ENCODE data around the gene CD209.

The CD209 gene

DNA sequence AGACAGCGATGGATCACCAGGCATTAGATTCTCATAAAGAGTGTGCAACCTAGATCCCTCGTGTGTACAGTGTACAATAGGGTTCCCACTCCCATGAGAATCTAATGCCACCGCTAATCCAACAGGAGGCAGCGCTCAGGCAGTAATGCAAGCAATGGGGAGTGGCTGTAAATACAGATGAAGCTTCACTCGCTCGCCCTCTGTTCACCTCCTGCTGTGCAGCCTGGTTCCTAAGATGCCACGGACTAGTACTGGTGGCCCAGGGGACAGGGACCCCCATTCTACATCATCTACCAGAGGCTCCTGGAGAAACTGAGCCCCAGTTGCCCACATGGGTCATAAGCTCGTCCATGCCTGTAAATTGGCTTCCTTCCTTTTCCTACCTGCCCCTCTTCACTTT, 23.7 kb upstream of the CD209 start:
- H2BK12ac ChIP-seq (ENCODE audit: low read length): no peak overlapping the region
- no peak overlapping the region for H2BK120ac ChIP-seq (ENCODE audit: low read depth, low read length)
- H3K4me3 ChIP-seq (ENCODE audit: low read length in 2 of 2): no peak overlapping the region
- H3K23ac ChIP-seq (ENCODE audit: low read depth, low read length, poor library complexity): no peak overlapping the region
- H2BK5ac ChIP-seq (ENCODE audit: low read length): no peak overlapping the region
- no peak overlapping the region for H3K4me2 ChIP-seq (ENCODE audit: insufficient read depth, low read length, poor library complexity, severe bottlenecking)
- H3K18ac ChIP-seq (ENCODE audit: low read length): no peak overlapping the region
- H4K91ac ChIP-seq (ENCODE audit: low read depth, low read length, poor library complexity): no peak overlapping the region
- no peak overlapping the region for H3K14ac ChIP-seq (ENCODE audit: low read length)
- no peak for DNase-seq (ENCODE audit: low spot score)
- no peak overlapping the region for H2BK15ac ChIP-seq (ENCODE audit: low read length)
- H2AK5ac ChIP-seq (ENCODE audit: low read depth, low read length): no peak overlapping the region
- no peak overlapping the region for H3K27ac ChIP-seq (replicated peaks; ENCODE audit: low read length)
- no peak overlapping the region for H3K4ac ChIP-seq (ENCODE audit: low read length)
- H2AFZ ChIP-seq (ENCODE audit: low read length): no peak overlapping the region
- H3K79me1 ChIP-seq (ENCODE audit: low read depth, low read length): no peaks in the 10 kb centered on the region
- no peaks in the 10 kb centered on the region for H3K9me3 ChIP-seq (replicated peaks in 1 of 2; ENCODE audit: control insufficient read depth in 2 of 2, insufficient read depth in 1 of 2, low read depth in 1 of 2, low read length in 2 of 2)
- no peaks in the 10 kb centered on the region for H3K36me3 ChIP-seq (replicated peaks in 1 of 2; ENCODE audit: control insufficient read depth in 2 of 2, insufficient read depth in 2 of 2, low read length in 2 of 2)
- H4K8ac ChIP-seq (ENCODE audit: low read depth, low read length): no peak overlapping the region
- H3K27me3 ChIP-seq (ENCODE audit: control insufficient read depth in 3 of 3, insufficient read depth in 3 of 3, low read depth in 1 of 3, low read length in 3 of 3): peaks cover 0 to 3% (median 0%) of the 10 kb centered on the region in 3 experiments
- no CpG with 5 or more reads among the region's 8 CpGs for WGBS, 2 donors (ENCODE audit: extremely low coverage in 2 of 2, insufficient read length in 2 of 2, insufficient replicate concordance in 1 of 2)
- H3K9ac ChIP-seq (ENCODE audit: low read depth, low read length, poor library complexity): no peak overlapping the region
- H3K4me1 ChIP-seq (ENCODE audit: control insufficient read depth in 2 of 2, insufficient read depth in 1 of 2, low read depth in 1 of 2, low read length in 2 of 2): no peaks in the 10 kb centered on the region

DNA sequence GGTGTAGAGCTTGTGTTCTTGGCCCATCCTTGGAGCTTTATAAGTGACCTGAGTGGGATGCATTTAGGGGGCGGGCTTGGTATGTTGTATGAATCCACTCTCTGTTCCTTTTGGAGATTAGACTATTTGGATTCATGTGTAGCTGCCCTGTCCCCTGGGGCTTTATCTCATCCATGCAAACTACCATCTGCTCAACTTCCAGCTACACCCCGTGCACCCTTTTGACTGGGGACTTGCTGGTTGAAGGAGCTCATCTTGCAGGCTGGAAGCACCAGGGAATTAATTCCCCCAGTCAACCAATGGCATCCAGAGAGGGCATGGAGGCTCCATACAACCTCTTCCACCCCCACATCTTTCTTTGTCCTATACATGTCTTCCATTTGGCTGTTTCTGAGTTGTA, 21.8 kb upstream of the CD209 start:
- no peak overlapping the region for H2AK5ac ChIP-seq (ENCODE audit: low read depth, low read length)
- H2BK15ac ChIP-seq (ENCODE audit: low read length): no peak overlapping the region
- no CpG with 5 or more reads among the region's 2 CpGs for WGBS, 2 donors (ENCODE audit: extremely low coverage in 2 of 2, insufficient read length in 2 of 2, insufficient replicate concordance in 1 of 2)

DNA sequence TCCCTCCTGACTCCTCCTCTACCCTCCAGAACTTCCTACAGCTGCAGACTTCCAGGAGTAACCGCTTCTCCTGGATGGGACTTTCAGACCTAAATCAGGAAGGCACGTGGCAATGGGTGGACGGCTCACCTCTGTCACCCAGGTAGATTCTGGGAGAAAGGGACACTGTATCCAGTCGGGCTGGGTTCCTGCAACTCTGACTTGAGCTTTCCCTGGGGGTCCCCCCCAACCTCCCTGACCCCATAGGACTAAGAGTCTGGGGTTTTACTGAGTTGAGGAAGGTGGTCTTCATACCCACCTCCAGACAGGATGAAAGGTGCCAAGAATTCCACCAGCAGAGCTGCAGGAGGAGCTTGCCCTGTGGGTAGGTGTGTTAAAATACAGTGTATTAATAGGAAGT, 20.2 kb upstream of the CD209 start:
- no peak for DNase-seq (ENCODE audit: low spot score)
- H3K4me3 ChIP-seq (ENCODE audit: low read length in 2 of 2): no peak overlapping the region
- WGBS, 2 donors (ENCODE audit: extremely low coverage in 2 of 2, insufficient read length in 2 of 2, insufficient replicate concordance in 1 of 2): no CpG with 5 or more reads among the region's 4 CpGs
- no peaks in the 10 kb centered on the region for H3K36me3 ChIP-seq (replicated peaks in 1 of 2; ENCODE audit: control insufficient read depth in 2 of 2, insufficient read depth in 2 of 2, low read length in 2 of 2)
- H3K79me1 ChIP-seq (ENCODE audit: low read depth, low read length): no peaks in the 10 kb centered on the region
- no peaks in the 10 kb centered on the region for H3K9me3 ChIP-seq (replicated peaks in 1 of 2; ENCODE audit: control insufficient read depth in 2 of 2, insufficient read depth in 1 of 2, low read depth in 1 of 2, low read length in 2 of 2)
- no peak overlapping the region for H2BK5ac ChIP-seq (ENCODE audit: low read length)
- H2BK12ac ChIP-seq (ENCODE audit: low read length): no peak overlapping the region
- H2AK5ac ChIP-seq (ENCODE audit: low read depth, low read length): no peak overlapping the region
- no peaks in the 10 kb centered on the region for H3K4me1 ChIP-seq (ENCODE audit: control insufficient read depth in 2 of 2, insufficient read depth in 1 of 2, low read depth in 1 of 2, low read length in 2 of 2)
- no peak overlapping the region for H4K8ac ChIP-seq (ENCODE audit: low read depth, low read length)
- no peak overlapping the region for H3K18ac ChIP-seq (ENCODE audit: low read length)
- no peak overlapping the region for H4K91ac ChIP-seq (ENCODE audit: low read depth, low read length, poor library complexity)
- H3K4ac ChIP-seq (ENCODE audit: low read length): no peak overlapping the region
- H3K14ac ChIP-seq (ENCODE audit: low read length): no peak overlapping the region
- H2BK15ac ChIP-seq (ENCODE audit: low read length): no peak overlapping the region
- H3K9ac ChIP-seq (ENCODE audit: low read depth, low read length, poor library complexity): no peak overlapping the region
- peaks cover 0 to 3% (median 0%) of the 10 kb centered on the region in 3 experiments for H3K27me3 ChIP-seq (ENCODE audit: control insufficient read depth in 3 of 3, insufficient read depth in 3 of 3, low read depth in 1 of 3, low read length in 3 of 3)
- no peak overlapping the region for H3K23ac ChIP-seq (ENCODE audit: low read depth, low read length, poor library complexity)
- no peak overlapping the region for H3K27ac ChIP-seq (replicated peaks; ENCODE audit: low read length)
- H3K4me2 ChIP-seq (ENCODE audit: insufficient read depth, low read length, poor library complexity, severe bottlenecking): no peak overlapping the region
- no peak overlapping the region for H2BK120ac ChIP-seq (ENCODE audit: low read depth, low read length)
- no peak overlapping the region for H2AFZ ChIP-seq (ENCODE audit: low read length)

More for the DNA sequence above, 21.8 kb upstream of the CD209 start:
- no peak overlapping the region for H4K8ac ChIP-seq (ENCODE audit: low read depth, low read length)
- no peak overlapping the region for H2BK12ac ChIP-seq (ENCODE audit: low read length)
- no peak overlapping the region for H2BK5ac ChIP-seq (ENCODE audit: low read length)
- no peak overlapping the region for H3K9ac ChIP-seq (ENCODE audit: low read depth, low read length, poor library complexity)
- H3K4me1 ChIP-seq (ENCODE audit: control insufficient read depth in 2 of 2, insufficient read depth in 1 of 2, low read depth in 1 of 2, low read length in 2 of 2): no peaks in the 10 kb centered on the region
- no peak overlapping the region for H4K91ac ChIP-seq (ENCODE audit: low read depth, low read length, poor library complexity)
- H3K79me1 ChIP-seq (ENCODE audit: low read depth, low read length): no peaks in the 10 kb centered on the region
- H3K14ac ChIP-seq (ENCODE audit: low read length): no peak overlapping the region
- peaks cover 0 to 3% (median 0%) of the 10 kb centered on the region in 3 experiments for H3K27me3 ChIP-seq (ENCODE audit: control insufficient read depth in 3 of 3, insufficient read depth in 3 of 3, low read depth in 1 of 3, low read length in 3 of 3)
- no peak overlapping the region for H3K23ac ChIP-seq (ENCODE audit: low read depth, low read length, poor library complexity)
- H3K18ac ChIP-seq (ENCODE audit: low read length): no peak overlapping the region
- DNase-seq (ENCODE audit: low spot score): no peak
- no peak overlapping the region for H2AFZ ChIP-seq (ENCODE audit: low read length)
- no peak overlapping the region for H3K4me3 ChIP-seq (ENCODE audit: low read length in 2 of 2)
- no peak overlapping the region for H3K4me2 ChIP-seq (ENCODE audit: insufficient read depth, low read length, poor library complexity, severe bottlenecking)
- H3K9me3 ChIP-seq (replicated peaks in 1 of 2; ENCODE audit: control insufficient read depth in 2 of 2, insufficient read depth in 1 of 2, low read depth in 1 of 2, low read length in 2 of 2): no peaks in the 10 kb centered on the region
- no peaks in the 10 kb centered on the region for H3K36me3 ChIP-seq (replicated peaks in 1 of 2; ENCODE audit: control insufficient read depth in 2 of 2, insufficient read depth in 2 of 2, low read length in 2 of 2)
- H3K4ac ChIP-seq (ENCODE audit: low read length): no peak overlapping the region
- no peak overlapping the region for H3K27ac ChIP-seq (replicated peaks; ENCODE audit: low read length)
- no peak overlapping the region for H2BK120ac ChIP-seq (ENCODE audit: low read depth, low read length)

DNA sequence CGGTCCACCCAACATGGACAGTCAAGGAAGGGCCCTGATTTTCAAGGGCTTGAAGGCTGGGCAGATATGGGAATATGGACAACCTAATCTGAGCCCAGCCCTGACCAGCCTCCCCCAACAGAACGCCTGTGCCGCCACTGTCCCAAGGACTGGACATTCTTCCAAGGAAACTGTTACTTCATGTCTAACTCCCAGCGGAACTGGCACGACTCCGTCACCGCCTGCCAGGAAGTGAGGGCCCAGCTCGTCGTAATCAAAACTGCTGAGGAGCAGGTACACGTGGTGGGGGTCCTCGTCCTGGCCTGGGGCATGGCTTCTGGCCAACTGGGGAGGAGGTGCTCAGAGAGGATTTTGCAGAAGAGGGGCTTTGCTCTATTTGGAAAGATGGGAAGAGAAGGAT, 19.2 kb upstream of the CD209 start:
- Histone ChIP-seq H3K27me3 (ENCODE audit: control insufficient read depth in 3 of 3, insufficient read depth in 3 of 3, low read depth in 1 of 3, low read length in 3 of 3) (no peaks in the 10 kb centered on the region), H2AK5ac (ENCODE audit: low read depth, low read length) (no peak overlapping the region), H2BK5ac (ENCODE audit: low read length) (no peak overlapping the region), H3K14ac (ENCODE audit: low read length) (no peak overlapping the region), H3K4me1 (ENCODE audit: control insufficient read depth in 2 of 2, insufficient read depth in 1 of 2, low read depth in 1 of 2, low read length in 2 of 2) (no peaks in the 10 kb centered on the region), H3K9ac (ENCODE audit: low read depth, low read length, poor library complexity) (no peak overlapping the region), H3K36me3 (replicated peaks in 1 of 2; ENCODE audit: control insufficient read depth in 2 of 2, insufficient read depth in 2 of 2, low read length in 2 of 2) (no peaks in the 10 kb centered on the region), H4K91ac (ENCODE audit: low read depth, low read length, poor library complexity) (no peak overlapping the region), H2AFZ (ENCODE audit: low read length) (no peak overlapping the region), H2BK120ac (ENCODE audit: low read depth, low read length) (no peak overlapping the region), H3K79me1 (ENCODE audit: low read depth, low read length) (no peaks in the 10 kb centered on the region), H3K4ac (ENCODE audit: low read length) (no peak overlapping the region), H3K23ac (ENCODE audit: low read depth, low read length, poor library complexity) (no peak overlapping the region), H3K4me3 (ENCODE audit: low read length in 2 of 2) (no peak overlapping the region), H3K18ac (ENCODE audit: low read length) (no peak overlapping the region), H3K4me2 (ENCODE audit: insufficient read depth, low read length, poor library complexity, severe bottlenecking) (no peak overlapping the region), H4K8ac (ENCODE audit: low read depth, low read length) (no peak overlapping the region), H2BK15ac (ENCODE audit: low read length) (no peak overlapping the region), H3K9me3 (replicated peaks in 1 of 2; ENCODE audit: control insufficient read depth in 2 of 2, insufficient read depth in 1 of 2, low read depth in 1 of 2, low read length in 2 of 2) (no peaks in the 10 kb centered on the region), H3K27ac (replicated peaks; ENCODE audit: low read length) (no peak overlapping the region), H2BK12ac (ENCODE audit: low read length) (no peak overlapping the region)
- WGBS, 2 donors (ENCODE audit: extremely low coverage in 2 of 2, insufficient read length in 2 of 2, insufficient replicate concordance in 1 of 2): no CpG with 5 or more reads among the region's 11 CpGs
- no peak for DNase-seq (ENCODE audit: low spot score)

Data from neuronal stem cell (in vitro differentiated cells).